Tibial artery (tissue), 4 donors: Measurements from ENCODE around the gene TAS1R1.

Source experiments
- DNase-seq, 2 donors: peaks; one replicate each; pipeline ENCODE4 v3.0.0-alpha.2; 2019
- H3K27ac ChIP-seq, 2 donors: fragments of 200-600 bp; sonication (generic) in 1 of 2; 1 replicate in 1 of 2; 2 replicates in 1 of 2; pipeline ENCODE4 v1.5.1; 2018 to 2019; ENCODE audit warnings: mild to moderate bottlenecking in 1 of 2
- H3K27me3 ChIP-seq, 2 donors: fragments of 200-600 bp; sonication (generic) in 1 of 2; one replicate each; pipeline versions ENCODE4 v1.5.1 to v1.6.0; 2016 to 2019
- H3K36me3 ChIP-seq, 3 donors: fragments of 200-600 bp; sonication (generic) in 2 of 3; one replicate each; pipeline ENCODE4 v1.5.1; 2016 to 2019; ENCODE audit warnings: mild to moderate bottlenecking in 2 of 3
- H3K4me1 ChIP-seq, 4 donors: fragments of 200-600 bp; sonication (generic) in 2 of 4; 1 replicate in 3 of 4; 2 replicates in 1 of 4; pipeline ENCODE4 v1.5.1; 2016 to 2019
- H3K4me3 ChIP-seq, 2 donors: fragments of 200-600 bp; sonication (generic) in 1 of 2; 1 replicate in 1 of 2; 2 replicates in 1 of 2; pipeline ENCODE4 v1.5.1; 2018 to 2019; ENCODE audit warnings: mild to moderate bottlenecking in 2 of 2
- H3K9me3 ChIP-seq, 3 donors: fragments of 200-600 bp; sonication (generic) in 1 of 3; one replicate each; pipeline ENCODE4 v1.5.1; 2016 to 2019
- CTCF ChIP-seq, 2 experiments: fragments of 200-600 bp in 1 of 2; fragments of 450-650 bp in 1 of 2; IDR thresholded peaks; one replicate each; pipeline ENCODE4 v1.5.1; 2017 to 2019; ENCODE audit warnings: antibody characterized with exemption in 2 of 2, mild to moderate bottlenecking in 1 of 2, moderate library complexity in 1 of 2
- intact Hi-C: fragments of 100-400 bp; cut with DNase I; formaldehyde crosslinking; loops from one replicate; pipeline ENCODE4 v1.15.0; 2023; ENCODE audit warnings: low total_unique reads

The TAS1R1 gene

GRCh38 chr1:6511056-6511455 is 44.1 kb upstream of the TAS1R1 start:
- Histone ChIP-seq H3K4me3 (no peak overlapping the region), H3K27me3 (peaks cover 0 to 17% of the 10 kb centered on the region in 2 donors), H3K9me3 (no peaks in the 10 kb centered on the region), H3K36me3 (no peaks in the 10 kb centered on the region), H3K27ac (no peak overlapping the region), H3K4me1 (peaks cover 0 to 28% (median 4%) of the 10 kb centered on the region in 4 donors)
- no peak for TF ChIP-seq CTCF (IDR thresholded peaks at IDR 0.05)
- no peak for DNase-seq
- intact Hi-C loops = no loop called here

- Histone ChIP-seq H3K27ac (no peak overlapping the region), H3K4me1 (peaks cover 0 to 26% (median 4%) of the 10 kb centered on the region in 4 donors), H3K27me3 (peaks cover 0 to 17% of the 10 kb centered on the region in 2 donors), H3K36me3 (no peaks in the 10 kb centered on the region), H3K9me3 (no peaks in the 10 kb centered on the region), H3K4me3 (no peak overlapping the region)
- TF ChIP-seq CTCF (IDR thresholded peaks at IDR 0.05) = no peak
- DNase-seq = no peak
- intact Hi-C loops = no loop called here
These were observed 43.4 kb upstream of the TAS1R1 start for GRCh38 chr1:6511561-6512244.

- Histone ChIP-seq H3K9me3 (no peaks in the 10 kb centered on the region), H3K4me1 (peaks cover 0 to 21% (median 2%) of the 10 kb centered on the region in 4 donors), H3K4me3 (no peak overlapping the region), H3K27ac (no peak overlapping the region), H3K27me3 (peaks cover 0 to 15% of the 10 kb centered on the region in 2 donors), H3K36me3 (no peaks in the 10 kb centered on the region)
- TF ChIP-seq CTCF (IDR thresholded peaks at IDR 0.05) = no peak
- intact Hi-C loops = no loop called here
- DNase-seq = no peak
These were observed 42.7 kb upstream of the TAS1R1 start for GRCh38 chr1:6512245-6512907.

GRCh38 chr1:6512908-6513280 is 42.2 kb upstream of the TAS1R1 start:
- Histone ChIP-seq H3K9me3 (no peaks in the 10 kb centered on the region), H3K4me3 (no peak overlapping the region), H3K36me3 (no peaks in the 10 kb centered on the region), H3K27me3 (peaks cover 0 to 10% of the 10 kb centered on the region in 2 donors), H3K27ac (no peak overlapping the region), H3K4me1 (peaks cover 0 to 18% (median 0%) of the 10 kb centered on the region in 4 donors)
- DNase-seq = no peak
- no peak for TF ChIP-seq CTCF (IDR thresholded peaks at IDR 0.05)
- intact Hi-C loops = no loop called here

GRCh38 chr1:6513320-6513801 is 41.7 kb upstream of the TAS1R1 start:
- DNase-seq = no peak
- Histone ChIP-seq H3K27ac (no peak overlapping the region), H3K4me3 (no peak overlapping the region), H3K9me3 (no peaks in the 10 kb centered on the region), H3K27me3 (peaks cover 0 to 8% of the 10 kb centered on the region in 2 donors), H3K4me1 (peaks cover 0 to 18% (median 0%) of the 10 kb centered on the region in 4 donors), H3K36me3 (no peaks in the 10 kb centered on the region)
- TF ChIP-seq CTCF (IDR thresholded peaks at IDR 0.05) = no peak
- intact Hi-C loops = no loop called here
